Hematopoietic multipotent progenitor cell (in vitro differentiated cells): Measurements from ENCODE around the gene CTIF. TPM values are rescaled to one million over a fixed set of nuclear protein-coding genes. Genes with fewer than 3 reads are reported as not detected.

Source experiments
- DNase-seq, 3 donors: peaks; one replicate each; pipeline ENCODE4 v3.0.0-alpha.2; 2011 to 2015; ENCODE audit warnings: low read depth in 2 of 3, low spot score in 2 of 3
- total RNA-seq: library from RNA; depleted of rRNA; stranded (reverse); fragments of >200 nt; gene quantifications from one replicate; pipeline ENCODE4 v1.2.3, GENCODE V29; 2012

The CTIF gene
- total RNA-seq, 1 donor: 8.6 TPM

- no peak for DNase-seq
Measured at GRCh38 chr18:48887905-48888772, 349.3 kb downstream of the CTIF start.

GRCh38 chr18:48888773-48889080 is 349.9 kb downstream of the CTIF start:
- no peak for DNase-seq

DNA sequence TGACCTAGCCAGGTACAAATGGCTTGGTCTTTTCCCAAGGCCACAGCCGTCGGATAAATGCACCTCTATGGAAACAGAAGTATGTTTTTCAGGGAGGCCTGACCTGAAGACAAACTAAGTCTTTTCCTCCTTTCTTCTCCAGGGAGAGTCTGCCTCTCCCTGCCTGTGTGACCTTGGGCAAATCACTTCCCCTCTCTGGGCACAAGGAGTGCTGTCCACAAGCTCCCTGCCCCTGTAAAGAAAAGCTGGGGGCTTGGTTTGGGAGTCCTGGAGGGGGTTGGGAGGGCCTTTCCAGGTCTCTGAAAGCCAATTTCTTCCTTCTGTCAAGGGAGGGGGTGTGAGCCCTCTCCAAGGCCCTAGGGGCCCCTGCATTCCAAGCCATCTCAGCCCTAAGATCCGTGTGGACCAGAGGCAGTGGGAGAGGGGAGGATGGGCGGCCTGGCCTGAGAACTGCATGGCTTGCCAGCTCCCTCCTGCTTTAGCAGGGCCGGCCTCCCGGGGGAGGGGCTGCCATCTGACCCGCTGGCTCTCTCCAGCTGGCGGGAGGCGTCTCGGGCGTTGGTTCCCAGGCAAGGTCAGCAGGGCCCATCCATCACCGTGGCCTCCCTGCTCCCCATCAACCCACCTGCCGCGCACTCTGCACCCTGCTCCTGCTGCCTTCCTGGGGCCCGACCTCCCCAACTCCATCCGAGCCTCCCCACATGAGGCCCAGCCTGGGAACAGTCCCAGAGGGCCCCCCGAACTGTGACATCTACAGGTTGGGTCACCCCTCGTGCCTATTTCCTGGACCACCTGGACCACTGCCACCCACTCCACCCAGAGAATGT is 350.5 kb downstream of the CTIF start:
- no peak for DNase-seq

- DNase-seq: no peak
Measured at GRCh38 chr18:48889981-48890762, 351.3 kb downstream of the CTIF start.

- DNase-seq: no peak
Measured at GRCh38 chr18:48891721-48892120, 352.9 kb downstream of the CTIF start.

GRCh38 chr18:48892146-48892855 is 353.5 kb downstream of the CTIF start:
- no peak for DNase-seq

GRCh38 chr18:48893061-48893607 is 354.3 kb downstream of the CTIF start:
- no peak for DNase-seq

- no peak for DNase-seq
Measured at GRCh38 chr18:48893608-48894600, 355.1 kb downstream of the CTIF start.

DNA sequence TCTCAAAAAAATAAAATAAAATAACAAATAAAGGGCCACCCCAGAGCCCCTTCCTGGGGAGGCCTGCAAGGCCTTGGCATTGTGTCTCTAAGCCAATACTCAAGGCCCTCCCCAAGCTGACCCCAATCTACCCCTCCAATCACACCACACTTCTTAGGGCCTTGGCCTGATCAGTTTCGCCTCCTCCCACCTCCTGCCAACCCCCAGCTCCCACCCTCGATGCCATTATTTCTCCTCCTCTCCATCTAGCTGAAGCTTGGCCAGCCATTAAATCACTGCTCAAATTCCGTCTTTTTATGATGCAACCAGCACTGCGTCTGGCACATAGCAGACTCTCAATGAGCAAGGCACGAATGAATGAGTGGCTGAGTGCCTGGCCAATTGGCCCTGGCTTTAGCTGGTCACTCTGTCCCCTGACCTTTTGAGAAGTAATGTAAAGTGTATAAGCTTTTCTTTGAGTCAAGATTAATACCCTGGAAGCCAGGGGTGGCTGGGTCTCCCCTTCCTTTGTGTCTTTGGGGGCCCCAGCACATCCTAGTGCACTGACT is 356.0 kb downstream of the CTIF start:
- DNase-seq: no peak

GRCh38 chr18:48896326-48896874 is 357.6 kb downstream of the CTIF start:
- DNase-seq: no peak

DNA sequence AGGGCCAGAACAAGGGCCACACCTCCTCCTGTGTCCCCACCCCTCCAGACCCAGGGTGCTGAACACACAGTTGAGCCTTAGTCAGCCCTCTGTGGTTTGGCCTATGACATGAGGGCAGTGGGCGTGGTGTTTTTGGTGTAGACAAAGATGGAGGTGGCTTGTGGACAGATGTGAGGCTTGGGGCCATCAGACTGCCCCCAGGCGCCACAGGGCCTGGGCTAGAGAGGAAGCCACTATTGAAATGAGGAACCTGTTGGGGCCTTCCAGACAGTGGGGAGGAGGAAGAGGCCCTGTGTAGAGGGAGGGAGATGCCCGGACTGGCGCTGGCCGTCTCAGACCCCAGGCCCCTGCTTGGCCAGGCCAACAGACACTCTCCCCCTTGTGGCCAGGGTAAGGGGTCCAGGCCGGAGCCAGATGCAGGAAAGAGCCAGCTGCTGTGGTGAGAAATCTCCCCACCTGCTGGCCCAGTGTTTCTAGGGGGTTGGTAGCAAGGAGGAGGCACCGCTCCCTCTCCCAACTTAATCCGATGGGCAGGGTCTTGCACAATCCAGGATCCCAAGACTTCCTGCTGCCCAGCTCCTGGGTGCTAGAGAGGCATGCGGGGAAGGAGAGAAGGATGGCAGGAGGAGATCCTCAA is 358.2 kb downstream of the CTIF start:
- peak in 2 of 3 donors; percentile 89 to 95 for DNase-seq

- no peak for DNase-seq
Measured at GRCh38 chr18:48897531-48897930, 358.7 kb downstream of the CTIF start.

DNA sequence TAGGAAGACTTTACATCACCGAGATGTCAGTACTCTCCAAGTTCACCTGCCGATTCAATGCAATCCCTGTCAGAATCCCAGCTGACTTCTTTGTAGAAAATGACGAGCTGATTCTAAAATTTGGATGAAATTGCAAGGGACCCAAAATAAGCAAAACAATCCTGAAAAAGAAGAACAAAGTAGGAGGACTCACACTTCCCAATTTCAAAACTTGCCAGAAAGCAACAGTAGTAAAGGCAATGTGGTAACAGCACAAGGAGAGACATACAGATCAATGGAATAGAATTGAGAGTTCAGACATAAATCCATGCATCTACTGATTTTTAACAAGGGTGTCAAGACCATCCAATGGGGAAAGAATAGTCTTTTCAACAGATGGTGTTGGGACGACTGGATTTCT is 359.7 kb downstream of the CTIF start:
- no peak for DNase-seq

- DNase-seq: no peak
Measured at GRCh38 chr18:48899558-48900174, 360.8 kb downstream of the CTIF start.

DNA sequence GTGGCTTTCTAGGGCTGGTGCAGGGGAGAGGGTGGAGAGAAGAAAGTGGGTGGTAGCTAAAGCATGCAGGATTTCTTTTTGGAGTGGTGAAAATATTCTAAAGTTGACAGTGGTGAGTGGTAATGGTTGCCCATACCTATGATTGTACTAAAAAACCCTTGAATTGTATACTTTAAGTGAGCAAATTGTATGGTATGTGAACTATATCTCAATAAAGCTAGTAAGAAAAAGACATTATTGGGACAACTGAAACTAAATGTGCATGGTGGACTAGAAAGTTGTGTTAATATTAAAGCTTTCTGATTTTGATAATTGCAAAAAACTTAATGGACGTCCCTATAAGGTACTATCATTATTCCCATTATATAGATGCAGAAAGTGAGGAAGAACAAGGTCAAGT is 361.6 kb downstream of the CTIF start:
- no peak for DNase-seq

GRCh38 chr18:48901145-48902022 is 362.6 kb downstream of the CTIF start:
- no peak for DNase-seq
